LNCaP clone FGC (cell line): Measurements from ENCODE around the gene CLDN14.

Source experiments
- DNase-seq: peaks from one replicate; pipeline ENCODE4 v3.0.0-alpha.2; 2011; ENCODE audit warnings: low read depth
- H3K4me3 ChIP-seq: 2 replicates; pipeline ENCODE4 v1.5.1; 2011; ENCODE audit warnings: mild to moderate bottlenecking, low read depth, low read length, control low read depth
- TF ChIP-seq, protein P1 (sequence below): IDR thresholded peaks from 2 replicates; pipeline ENCODE4 v1.5.1; 2012; ENCODE audit warnings: mild to moderate bottlenecking; ENCODE audit not compliant: control insufficient read depth, insufficient read depth; ENCODE audit errors: extremely low read depth

CLDN14 gene

DNA sequence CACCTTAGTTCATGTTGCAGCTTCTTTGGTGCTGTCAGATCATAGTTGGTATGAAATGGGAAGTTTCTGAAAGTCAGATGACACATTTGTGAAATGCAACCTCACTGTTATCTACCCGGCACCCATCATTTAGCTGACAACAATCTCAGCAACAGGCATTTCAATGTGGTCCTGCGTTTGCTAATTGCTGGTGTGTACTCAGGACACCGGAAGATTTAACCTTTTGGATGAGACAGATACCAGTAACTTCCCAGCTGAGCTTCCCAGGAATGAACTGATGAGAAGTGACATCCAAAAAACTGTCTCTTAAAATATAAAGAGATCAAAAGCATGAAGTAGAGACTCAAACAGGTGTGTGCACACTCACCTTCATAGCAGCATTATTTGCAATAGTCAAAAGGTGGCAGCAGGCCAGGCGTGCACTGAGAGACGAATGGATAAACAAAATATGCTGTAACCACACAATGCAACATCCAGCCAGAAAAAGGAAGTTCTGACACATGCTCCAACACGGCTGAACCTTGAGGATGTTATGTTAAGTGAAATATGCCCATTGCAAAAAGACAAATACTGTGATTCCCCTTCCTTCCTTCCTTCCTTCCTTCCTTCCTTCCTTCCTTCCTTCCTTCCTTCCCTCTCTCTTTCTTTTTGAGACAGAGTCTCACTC, 7.9 kb upstream of the CLDN14 start:
- DNase-seq = peak; percentile 59
- TF ChIP-seq, protein P1, sequence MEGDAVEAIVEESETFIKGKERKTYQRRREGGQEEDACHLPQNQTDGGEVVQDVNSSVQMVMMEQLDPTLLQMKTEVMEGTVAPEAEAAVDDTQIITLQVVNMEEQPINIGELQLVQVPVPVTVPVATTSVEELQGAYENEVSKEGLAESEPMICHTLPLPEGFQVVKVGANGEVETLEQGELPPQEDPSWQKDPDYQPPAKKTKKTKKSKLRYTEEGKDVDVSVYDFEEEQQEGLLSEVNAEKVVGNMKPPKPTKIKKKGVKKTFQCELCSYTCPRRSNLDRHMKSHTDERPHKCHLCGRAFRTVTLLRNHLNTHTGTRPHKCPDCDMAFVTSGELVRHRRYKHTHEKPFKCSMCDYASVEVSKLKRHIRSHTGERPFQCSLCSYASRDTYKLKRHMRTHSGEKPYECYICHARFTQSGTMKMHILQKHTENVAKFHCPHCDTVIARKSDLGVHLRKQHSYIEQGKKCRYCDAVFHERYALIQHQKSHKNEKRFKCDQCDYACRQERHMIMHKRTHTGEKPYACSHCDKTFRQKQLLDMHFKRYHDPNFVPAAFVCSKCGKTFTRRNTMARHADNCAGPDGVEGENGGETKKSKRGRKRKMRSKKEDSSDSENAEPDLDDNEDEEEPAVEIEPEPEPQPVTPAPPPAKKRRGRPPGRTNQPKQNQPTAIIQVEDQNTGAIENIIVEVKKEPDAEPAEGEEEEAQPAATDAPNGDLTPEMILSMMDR = no peak
- H3K4me3 ChIP-seq = no peak overlapping the region

DNA sequence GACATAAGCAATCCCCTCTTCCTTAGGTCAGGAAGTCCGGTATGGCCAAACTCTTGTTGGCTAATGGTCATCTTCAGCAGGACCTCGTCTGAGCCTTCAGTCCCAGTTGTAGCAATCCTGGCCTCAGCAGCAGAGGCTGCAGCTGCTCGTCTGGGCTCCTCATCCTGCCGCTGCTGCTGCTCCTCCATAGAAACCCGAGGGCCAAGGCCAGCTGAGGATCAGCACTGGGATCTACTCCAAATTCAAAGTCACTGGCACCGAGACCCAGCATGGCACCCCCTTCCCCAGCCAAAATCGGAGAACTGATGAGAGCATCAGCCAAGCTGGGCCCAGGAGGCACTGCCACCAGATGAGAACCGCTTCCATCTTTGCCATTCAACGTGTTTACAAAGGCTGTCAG, 6.3 kb upstream of the CLDN14 start:
- TF ChIP-seq, protein P1 = no peak
- no peak for DNase-seq
- no peak overlapping the region for H3K4me3 ChIP-seq

GRCh38 chr21:36485476-36485875, 5.6 kb upstream of the CLDN14 start:
- H3K4me3 ChIP-seq = no peak overlapping the region
- DNase-seq = no peak
- TF ChIP-seq, protein P1 = no peak

- TF ChIP-seq, protein P1 = no peak
- no peak for DNase-seq
- no peak overlapping the region for H3K4me3 ChIP-seq
Measured at GRCh38 chr21:36483095-36483494, 3.2 kb upstream of the CLDN14 start.

DNA sequence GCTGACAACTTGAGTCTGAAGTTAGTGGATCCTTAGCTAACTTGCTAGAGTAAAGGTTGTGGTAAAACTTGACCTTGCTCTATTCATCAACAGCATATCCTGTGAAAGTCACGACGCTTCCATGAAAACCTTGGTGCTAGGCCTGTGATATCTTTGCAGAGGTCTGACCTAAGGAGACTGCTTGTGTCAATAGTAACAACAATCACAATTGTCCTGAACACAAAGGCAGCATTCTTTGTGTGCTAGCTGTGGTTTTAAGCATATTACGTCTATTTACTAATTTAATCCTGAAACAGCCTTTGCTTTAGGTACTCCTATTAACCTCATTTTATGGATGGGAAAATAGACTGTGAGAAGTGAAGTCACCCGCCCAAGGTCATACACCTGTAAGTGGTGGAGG, 2.8 kb upstream of the CLDN14 start:
- no peak for DNase-seq
- TF ChIP-seq, protein P1 = no peak
- H3K4me3 ChIP-seq = no peak overlapping the region

- no peak for DNase-seq
- TF ChIP-seq, protein P1 = no peak
- no peak overlapping the region for H3K4me3 ChIP-seq
Measured at GRCh38 chr21:36482181-36482580, 2.3 kb upstream of the CLDN14 start.

- H3K4me3 ChIP-seq = no peak overlapping the region
- DNase-seq = no peak
- TF ChIP-seq, protein P1 = no peak
Measured at GRCh38 chr21:36481639-36482038, 1.7 kb upstream of the CLDN14 start.
